Glomerular visceral epithelial cell (primary cell): Measurements from ENCODE around the gene ALDH1L1.

ENCODE experiments used
- DNase-seq: peaks from one replicate; pipeline ENCODE4 v3.0.0-alpha.2; 2016; ENCODE audit errors: extremely low spot score

Gene ALDH1L1

GRCh38 chr3:126134219-126134975 is 46.0 kb downstream of the ALDH1L1 start:
- DNase-seq: peak; percentile 39

DNA sequence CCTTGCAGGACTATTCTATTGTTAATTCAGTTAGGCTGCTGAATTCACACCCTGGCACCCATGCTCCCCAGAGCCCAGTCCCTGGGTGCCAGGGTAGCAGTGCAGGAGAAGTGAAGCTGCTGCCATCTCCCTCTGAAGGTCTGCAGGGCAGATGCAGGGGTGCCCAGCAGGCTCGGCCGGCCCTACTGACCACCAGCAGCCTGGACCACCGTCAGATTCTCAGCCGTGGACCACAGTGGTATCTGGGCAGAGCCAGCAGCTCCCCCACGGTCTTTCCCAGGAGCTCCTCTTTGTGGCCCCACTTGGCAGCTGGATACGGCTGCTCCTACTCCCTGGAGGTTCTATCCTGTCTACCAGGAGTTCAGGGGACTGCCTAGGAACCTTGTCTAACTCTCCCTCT is 46.8 kb downstream of the ALDH1L1 start:
- no peak for DNase-seq

DNA sequence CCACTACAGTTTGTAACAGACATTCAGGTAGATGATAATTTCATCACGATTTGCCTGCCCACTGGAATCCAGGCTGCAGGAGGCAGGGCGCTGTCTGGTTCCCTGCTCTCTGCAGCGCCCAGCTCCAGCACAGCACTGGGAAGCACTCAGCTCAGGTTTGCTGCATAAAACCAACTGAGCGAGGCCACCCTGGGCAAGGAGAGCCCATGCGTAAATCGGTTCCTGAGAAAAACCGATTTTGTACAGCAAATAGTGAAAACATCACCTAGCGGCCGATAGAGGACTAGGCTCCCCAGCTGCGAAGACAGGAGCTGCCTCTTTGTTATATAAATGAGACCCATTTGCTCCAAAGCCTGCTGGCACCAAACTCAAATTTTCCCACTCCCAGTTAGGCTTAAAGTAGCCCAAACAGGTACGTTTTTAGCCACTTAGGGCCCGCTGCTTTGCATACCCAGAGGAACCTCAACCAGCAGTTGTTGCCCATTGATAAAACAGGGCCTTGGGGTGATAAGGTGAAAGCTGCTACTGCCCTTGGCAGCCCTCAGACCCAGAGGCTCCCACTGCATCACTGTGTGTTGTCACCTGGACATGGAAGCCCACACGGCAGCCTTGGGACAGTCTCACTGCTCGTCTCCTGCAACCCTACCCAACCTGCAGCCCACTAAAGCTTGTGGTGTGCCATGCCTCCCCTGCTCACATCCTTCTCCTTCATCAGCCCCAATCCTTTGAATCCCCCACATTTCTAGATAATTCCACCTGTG is 47.5 kb downstream of the ALDH1L1 start:
- no peak for DNase-seq

- no peak for DNase-seq
Observed at GRCh38 chr3:126131881-126132750, 48.3 kb downstream of the ALDH1L1 start.

DNA sequence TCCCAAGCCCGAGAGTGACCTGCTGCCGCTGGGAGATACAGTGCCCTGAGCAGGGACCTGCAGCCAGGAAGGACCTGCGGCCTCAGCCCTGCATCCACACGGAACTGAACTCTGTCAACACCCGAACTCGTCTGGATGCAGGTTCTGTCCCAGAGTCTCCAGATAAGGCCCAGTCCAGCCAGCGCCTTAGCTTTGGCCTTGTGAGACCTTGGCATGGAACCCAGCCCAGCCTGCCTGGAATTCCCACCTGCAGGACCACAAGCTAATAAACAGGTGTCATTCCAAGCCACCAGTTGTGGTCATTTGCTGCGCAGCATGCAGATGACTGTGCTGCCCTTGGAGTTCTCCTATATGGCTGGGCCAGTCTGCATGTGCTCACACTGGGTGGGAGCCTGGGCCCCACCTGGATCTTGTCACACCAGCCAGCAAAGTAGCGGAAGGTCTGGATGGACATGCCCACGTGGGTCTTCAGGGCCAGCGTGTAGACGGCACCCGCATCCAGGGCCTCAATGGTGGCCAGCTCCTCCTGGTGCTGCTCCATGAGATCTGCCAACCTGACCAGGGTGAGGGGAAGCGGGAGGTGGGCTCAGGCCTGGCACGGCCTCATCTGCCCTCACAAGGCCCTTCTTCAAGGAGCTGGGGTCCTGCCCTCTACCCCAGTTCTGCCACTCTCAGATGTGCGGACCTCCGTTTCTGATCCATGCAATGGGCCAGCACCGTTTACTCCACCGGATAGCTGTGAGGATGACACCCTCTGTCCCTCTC is 49.2 kb downstream of the ALDH1L1 start:
- peak; percentile 11 for DNase-seq

GRCh38 chr3:126130081-126130855 is 50.1 kb downstream of the ALDH1L1 start:
- no peak for DNase-seq

GRCh38 chr3:126129398-126129891 is 50.9 kb downstream of the ALDH1L1 start:
- DNase-seq: peak; percentile 14

DNA sequence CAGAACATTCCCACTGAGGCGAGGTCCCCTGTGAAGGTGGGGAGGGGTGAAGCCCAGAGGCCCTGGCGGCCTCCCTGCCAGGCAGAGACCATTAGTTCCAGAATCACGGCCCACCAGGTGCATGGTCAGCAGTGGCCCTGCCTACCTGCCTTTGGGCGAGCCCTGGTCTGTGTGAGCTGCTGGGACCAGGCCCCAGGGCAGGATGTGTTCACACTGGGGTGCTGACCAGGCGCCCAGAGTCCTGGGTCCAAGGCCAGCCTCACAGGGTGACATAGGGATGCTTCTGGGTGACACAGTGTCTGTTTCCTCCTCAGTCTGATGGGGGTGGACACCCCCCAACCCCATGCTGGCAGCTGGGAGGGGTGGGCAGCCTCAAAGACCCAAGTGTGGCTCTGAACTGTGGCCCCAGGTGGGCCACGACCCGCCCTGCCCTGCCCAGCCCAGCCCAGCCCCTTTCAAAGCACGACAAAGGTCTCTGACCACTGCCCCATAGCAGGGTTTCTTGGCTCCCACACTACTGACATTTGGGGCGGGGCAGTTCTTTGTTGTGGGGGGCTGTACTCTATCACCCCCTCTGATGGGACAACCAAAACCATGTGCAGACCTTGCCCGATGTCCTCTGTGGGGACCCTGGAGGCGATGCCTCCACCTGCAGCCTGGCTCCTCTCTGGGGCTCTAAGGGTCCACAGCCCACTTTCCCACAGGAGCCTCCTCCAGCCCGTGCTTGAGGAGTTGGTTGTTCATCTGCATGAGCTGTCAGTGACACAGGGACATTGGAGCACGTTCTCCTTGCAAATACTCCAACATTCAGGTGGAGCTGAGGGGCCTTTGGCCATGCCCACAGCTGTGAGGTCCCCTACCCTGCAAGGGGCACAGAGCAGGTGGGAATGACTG is 51.6 kb downstream of the ALDH1L1 start:
- no peak for DNase-seq

DNA sequence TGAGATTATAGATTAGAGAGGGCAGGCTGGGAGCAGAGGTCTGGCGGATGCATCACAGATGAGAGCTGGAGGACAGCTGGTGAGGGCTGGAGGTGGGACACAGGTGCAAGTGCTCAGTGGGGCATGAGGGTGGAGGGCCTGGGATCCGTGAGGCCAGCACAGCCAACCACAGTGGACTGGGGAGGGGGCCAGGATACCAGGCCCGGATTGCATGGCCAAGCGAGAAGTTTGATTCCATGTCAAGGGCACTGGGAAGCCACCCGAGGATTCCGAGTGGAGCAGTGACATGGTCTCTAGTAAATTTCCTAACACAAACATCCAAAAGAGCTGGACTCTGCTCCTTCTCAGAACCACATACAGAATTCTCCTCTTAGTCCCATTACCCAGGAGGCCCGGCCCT is 52.5 kb downstream of the ALDH1L1 start:
- DNase-seq: no peak

DNA sequence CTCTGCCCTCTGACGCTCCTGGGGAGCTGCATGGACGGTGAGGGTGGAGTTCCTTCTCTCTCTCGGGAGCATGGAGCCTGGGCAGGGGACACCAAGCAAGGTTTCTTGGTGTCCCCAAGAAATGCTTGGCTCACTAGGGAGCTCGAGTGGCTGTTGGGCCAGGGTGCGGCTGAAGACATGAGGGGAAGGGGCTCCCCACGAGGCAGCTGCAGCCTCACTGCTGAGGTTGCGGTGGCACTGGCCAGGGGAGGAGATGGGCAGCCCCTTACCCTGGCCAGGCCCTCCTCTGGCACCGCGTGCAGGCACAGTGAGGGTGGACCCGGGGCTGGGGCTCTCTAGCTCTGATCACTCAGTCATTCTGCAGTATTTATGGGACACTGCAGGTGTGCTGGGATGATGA is 52.9 kb downstream of the ALDH1L1 start:
- no peak for DNase-seq

- no peak for DNase-seq
Observed at GRCh38 chr3:126126811-126127431, 53.5 kb downstream of the ALDH1L1 start.

DNA sequence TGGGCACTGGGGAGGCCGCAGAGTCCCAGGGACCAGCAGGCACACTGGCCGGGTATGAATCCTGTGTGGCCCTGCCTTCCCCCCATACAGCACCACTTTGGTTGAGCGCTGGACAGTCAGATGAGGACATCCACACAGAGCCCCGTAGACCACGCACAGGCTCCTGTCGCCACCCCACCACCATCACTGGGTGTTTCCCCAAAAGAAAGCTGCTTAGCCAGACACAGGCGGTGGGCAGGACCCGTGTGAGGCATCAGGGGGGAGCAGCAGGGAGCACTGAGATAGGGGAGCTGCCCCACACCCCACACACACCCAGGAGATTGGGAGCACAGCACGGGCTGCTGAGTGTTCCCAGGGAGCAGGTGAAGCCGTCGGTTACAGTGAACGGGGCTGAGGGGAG is 54.1 kb downstream of the ALDH1L1 start:
- no peak for DNase-seq

DNA sequence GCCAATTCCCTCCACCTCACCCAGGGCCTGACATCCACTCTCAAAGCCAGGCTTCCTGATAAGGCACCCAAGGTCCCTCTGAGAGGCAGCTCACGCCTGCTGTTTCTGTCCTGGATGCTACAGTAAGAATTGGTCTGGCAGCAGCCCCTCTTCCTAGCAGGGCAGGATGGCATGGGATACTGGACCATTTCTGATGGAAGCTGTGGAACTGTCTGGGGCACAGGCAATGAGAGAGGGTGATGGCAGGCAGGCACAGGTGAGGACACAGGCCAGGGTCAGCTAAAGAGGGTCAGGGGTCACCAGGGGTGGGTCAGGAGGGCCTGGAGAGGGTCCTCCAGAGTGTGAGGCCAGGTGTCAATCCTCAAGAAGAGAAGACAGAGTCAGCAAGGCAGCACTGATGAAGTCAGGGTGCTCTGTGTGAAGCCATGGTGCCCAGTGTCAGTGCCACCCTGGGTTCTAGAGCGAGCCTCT is 54.6 kb downstream of the ALDH1L1 start:
- DNase-seq: no peak

DNA sequence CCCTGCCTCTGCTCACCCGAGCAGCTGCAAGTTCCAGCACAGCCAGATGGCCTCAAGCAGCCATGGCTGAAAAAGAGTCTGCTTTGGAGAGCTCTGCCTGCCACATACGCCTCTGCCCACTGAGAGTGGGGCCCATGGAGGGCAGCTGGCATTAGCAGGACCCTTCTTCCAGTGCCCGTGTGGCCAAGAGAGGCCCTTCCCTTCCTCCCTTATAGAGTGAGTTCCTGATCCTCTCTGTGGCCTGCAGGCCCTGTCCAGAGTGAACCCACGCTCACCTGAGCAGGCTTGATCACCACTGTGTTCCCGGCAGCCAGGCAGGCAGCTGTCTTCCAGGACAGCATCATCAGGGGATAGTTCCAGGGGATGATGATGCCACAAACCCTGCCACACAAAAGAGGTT is 55.0 kb downstream of the ALDH1L1 start:
- DNase-seq: no peak

GRCh38 chr3:126124896-126125295 is 55.5 kb downstream of the ALDH1L1 start:
- DNase-seq: no peak

GRCh38 chr3:126124148-126124868 is 56.1 kb downstream of the ALDH1L1 start:
- no peak for DNase-seq

- no peak for DNase-seq
Observed at GRCh38 chr3:126121632-126122031, 58.8 kb downstream of the ALDH1L1 start.

- no peak for DNase-seq
Observed at GRCh38 chr3:126121074-126121473, 59.3 kb downstream of the ALDH1L1 start.
